OCI-LY7 (cell line): ENCODE results near the gene RAB40C. TPM values are rescaled to one million over a fixed set of nuclear protein-coding genes. Genes with fewer than 3 reads are reported as not detected.

Experiments
- BruUV-seq: library from RNA; stranded (reverse); fragments of 400-500 nt; replicated peaks from 2 replicates; lab custom pipeline; 2021; lab: Mats Ljungman, UMichigan
- CTCF ChIA-PET: fragments of 300-600 bp; sonication (Branson Sonifier 250); formaldehyde crosslinking; loops from one replicate; lab custom pipeline; 2022; ENCODE audit warnings: antibody characterized with exemption; ENCODE audit not compliant: unreplicated experiment; lab: Charles Lee
- POLR2A ChIA-PET: fragments of 300-600 bp; sonication (Branson Sonifier 250); formaldehyde crosslinking; loops from one replicate; lab custom pipeline; 2022; ENCODE audit warnings: antibody characterized with exemption; lab: Charles Lee
- DNase-seq: peaks from one replicate; pipeline ENCODE4 v3.0.0-alpha.2; 2015; ENCODE audit warnings: low spot score
- H2AFZ ChIP-seq: fragments of 200-600 bp; sonication (generic), shearing (Covaris generic); 2 replicates; pipeline ENCODE4 v1.6.1; 2014; ENCODE audit warnings: mild to moderate bottlenecking, antibody characterized with exemption, low read length, moderate library complexity
- H3K27ac ChIP-seq: fragments of 200-600 bp; sonication (generic); 2 replicates; pipeline ENCODE4 v1.5.1; 2014; ENCODE audit warnings: mixed run types, low read depth, mild to moderate bottlenecking, moderate library complexity, low read length, inconsistent platforms; ENCODE audit not compliant: poor library complexity, severe bottlenecking
- H3K36me3 ChIP-seq: fragments of 200-600 bp; sonication (generic); 2 replicates; pipeline ENCODE4 v1.6.1; 2014; ENCODE audit warnings: mild to moderate bottlenecking, antibody characterized with exemption, low read length, moderate library complexity, mixed read lengths; ENCODE audit not compliant: insufficient read depth
- H3K4me1 ChIP-seq: fragments of 200-600 bp; sonication (generic); 2 replicates; pipeline ENCODE4 v1.5.1; 2014; ENCODE audit warnings: mild to moderate bottlenecking, low read length; ENCODE audit not compliant: insufficient read depth, poor library complexity, severe bottlenecking
- H3K4me2 ChIP-seq: fragments of 200-600 bp; sonication (generic); 2 replicates; pipeline ENCODE4 v1.6.1; 2014; ENCODE audit warnings: mild to moderate bottlenecking, low read length
- H3K4me3 ChIP-seq: fragments of 200-600 bp; sonication (generic); 2 replicates; pipeline ENCODE4 v1.5.1; 2014; ENCODE audit warnings: mild to moderate bottlenecking, low read depth, low read length; ENCODE audit not compliant: poor library complexity, severe bottlenecking
- H3K79me2 ChIP-seq: fragments of 200-600 bp; sonication (generic); 2 replicates; pipeline ENCODE4 v1.6.1; 2016; ENCODE audit warnings: low read depth, mild to moderate bottlenecking, low read length, moderate library complexity, mixed read lengths; ENCODE audit not compliant: insufficient read depth
- H3K9me2 ChIP-seq: fragments of 200-600 bp; sonication (generic); 2 replicates; pipeline ENCODE4 v1.6.1; 2016; ENCODE audit warnings: mild to moderate bottlenecking, low read length, mixed read lengths; ENCODE audit not compliant: insufficient read depth
- H3K9me3 ChIP-seq: fragments of 200-600 bp; sonication (generic); 2 replicates; pipeline ENCODE4 v1.6.1; 2014; ENCODE audit warnings: mild to moderate bottlenecking, mixed run types, low read length, mixed read lengths
- H4K20me1 ChIP-seq: fragments of 200-600 bp; sonication (generic); 2 replicates; pipeline ENCODE4 v1.6.1; 2014; ENCODE audit warnings: mild to moderate bottlenecking, antibody characterized with exemption, low read length, moderate library complexity, mixed read lengths; ENCODE audit not compliant: insufficient read depth
- EZH2phosphoT487 ChIP-seq: fragments of 200-600 bp; sonication (generic); IDR thresholded peaks from 2 replicates; pipeline ENCODE4 v1.6.1; 2018; ENCODE audit warnings: low read depth, borderline replicate concordance, mild to moderate bottlenecking, mixed run types, antibody characterized with exemption, low read length, moderate library complexity, mixed read lengths
- intact Hi-C: fragments of 100-400 bp; cut with micrococcal nuclease; formaldehyde crosslinking; loops from one replicate; pipeline ENCODE4 v1.10.0; 2022; ENCODE audit not compliant: unreplicated experiment
- total RNA-seq, 2 experiments: library from RNA; depleted of rRNA in 1 of 2; stranded (reverse); fragments of >200 nt in 1 of 2; shearing (Covaris generic) in 1 of 2; gene quantifications; 2 replicates each; pipeline ENCODE4 v1.2.3, GENCODE V29; 2014 to 2022
- TF ChIP-seq, protein P1 (sequence below): fragments of 200-600 bp; sonication (generic); conservative IDR thresholded peaks from 2 replicates; pipeline ENCODE4 v1.5.1; 2014; ENCODE audit warnings: mild to moderate bottlenecking, antibody characterized with exemption, low read length, moderate library complexity, mixed read lengths

Gene RAB40C
- total RNA-seq, 2 experiments from 2014 or later, result 19.3 to 20.9 TPM

DNA sequence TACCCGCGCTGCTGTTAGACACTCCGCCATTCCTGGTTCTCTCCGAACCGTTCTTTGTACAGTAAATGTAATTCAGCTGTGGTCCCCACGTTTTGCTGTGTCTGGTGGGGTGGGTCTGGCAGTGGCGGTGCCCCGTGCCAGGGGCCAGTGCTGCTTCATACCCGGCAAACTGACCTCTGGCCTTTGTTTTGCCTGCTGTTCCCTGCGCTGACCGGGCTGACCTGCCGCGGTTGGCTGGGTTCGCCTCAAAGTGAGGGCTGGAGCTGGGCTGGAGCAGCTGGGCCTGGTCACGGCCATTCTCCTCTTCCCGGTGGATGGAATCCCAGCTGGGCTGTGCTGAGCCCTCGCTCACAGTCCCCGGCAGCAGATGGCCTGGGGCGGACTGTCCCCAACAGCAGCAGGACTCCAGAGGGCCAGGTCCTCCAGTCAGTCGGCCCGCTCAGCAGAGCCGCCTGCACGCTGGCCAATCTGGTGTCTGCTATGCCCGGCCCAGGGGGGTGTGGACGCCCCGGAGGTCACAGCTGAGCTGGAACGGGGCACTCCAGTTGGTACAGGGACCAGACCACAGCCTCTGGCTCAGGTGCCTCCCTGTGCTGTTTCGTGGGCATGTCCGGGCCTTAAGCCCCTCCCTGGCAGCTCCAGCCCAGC lies 39.4 kb downstream of the RAB40C start:
- intact Hi-C loops, result no loop called here
- Histone ChIP-seq H4K20me1 (no peaks in the 10 kb centered on the region), H3K27ac (no peak overlapping the region), H3K79me2 (no peaks in the 10 kb centered on the region), H3K4me1 (no peaks in the 10 kb centered on the region), H3K4me3 (no peak overlapping the region), H3K36me3 (0 out of 2 replicates have a peak, but pooled peaks cover 5% of the 10 kb centered on the region), H2AFZ (no peak overlapping the region), H3K9me3 (no peaks in the 10 kb centered on the region), H3K9me2 (no peaks in the 10 kb centered on the region), H3K4me2 (no peak overlapping the region)
- TF ChIP-seq EZH2phosphoT487, result no peak
- TF ChIP-seq, protein P1, sequence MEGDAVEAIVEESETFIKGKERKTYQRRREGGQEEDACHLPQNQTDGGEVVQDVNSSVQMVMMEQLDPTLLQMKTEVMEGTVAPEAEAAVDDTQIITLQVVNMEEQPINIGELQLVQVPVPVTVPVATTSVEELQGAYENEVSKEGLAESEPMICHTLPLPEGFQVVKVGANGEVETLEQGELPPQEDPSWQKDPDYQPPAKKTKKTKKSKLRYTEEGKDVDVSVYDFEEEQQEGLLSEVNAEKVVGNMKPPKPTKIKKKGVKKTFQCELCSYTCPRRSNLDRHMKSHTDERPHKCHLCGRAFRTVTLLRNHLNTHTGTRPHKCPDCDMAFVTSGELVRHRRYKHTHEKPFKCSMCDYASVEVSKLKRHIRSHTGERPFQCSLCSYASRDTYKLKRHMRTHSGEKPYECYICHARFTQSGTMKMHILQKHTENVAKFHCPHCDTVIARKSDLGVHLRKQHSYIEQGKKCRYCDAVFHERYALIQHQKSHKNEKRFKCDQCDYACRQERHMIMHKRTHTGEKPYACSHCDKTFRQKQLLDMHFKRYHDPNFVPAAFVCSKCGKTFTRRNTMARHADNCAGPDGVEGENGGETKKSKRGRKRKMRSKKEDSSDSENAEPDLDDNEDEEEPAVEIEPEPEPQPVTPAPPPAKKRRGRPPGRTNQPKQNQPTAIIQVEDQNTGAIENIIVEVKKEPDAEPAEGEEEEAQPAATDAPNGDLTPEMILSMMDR, result no peak
- BruUV-seq, result no TSS peak
- DNase-seq, result no peak
- POLR2A ChIA-PET, result no interaction called here
- CTCF ChIA-PET, result no interaction called here

DNA sequence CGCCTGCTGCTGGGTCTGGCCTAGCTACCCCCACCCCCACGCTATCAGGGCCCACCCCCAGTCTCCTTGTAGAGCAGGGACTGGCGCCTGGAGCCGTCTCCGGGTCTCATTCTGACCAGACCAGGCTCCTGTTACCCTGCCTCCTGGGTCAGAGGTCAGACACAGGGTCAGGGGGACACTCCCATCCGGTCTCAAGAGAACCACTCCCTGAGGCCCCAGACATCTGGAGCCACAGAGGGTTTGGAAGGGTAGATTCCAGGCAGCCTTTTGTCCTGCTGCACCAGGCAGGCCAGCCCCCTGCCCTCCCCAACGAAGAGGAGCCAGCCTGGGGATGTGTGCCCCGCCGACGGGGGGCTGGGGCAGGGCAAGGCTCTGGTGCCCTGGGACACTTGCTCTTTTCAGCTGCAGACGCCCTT lies 40.0 kb downstream of the RAB40C start:
- no peak overlapping the region for H3K4me3 ChIP-seq
- no peaks in the 10 kb centered on the region for H3K9me2 ChIP-seq
- DNase-seq, result no peak
- no TSS peak for BruUV-seq
- peaks cover 8% of the 10 kb centered on the region; the same call in 1 of the 2 replicates for H3K36me3 ChIP-seq
- intact Hi-C loops, result no loop called here
- H3K4me2 ChIP-seq, result no peak overlapping the region
- H3K9me3 ChIP-seq, result no peaks in the 10 kb centered on the region
- H4K20me1 ChIP-seq, result no peaks in the 10 kb centered on the region
- no peak overlapping the region for H3K27ac ChIP-seq
- POLR2A ChIA-PET, result no interaction called here
- no peak overlapping the region for H2AFZ ChIP-seq
- TF ChIP-seq, protein P1, result no peak
- no peak for TF ChIP-seq EZH2phosphoT487
- H3K79me2 ChIP-seq, result no peaks in the 10 kb centered on the region; the same call in 1 of the 2 replicates
- CTCF ChIA-PET, result no interaction called here
- peaks cover 1% of the 10 kb centered on the region for H3K4me1 ChIP-seq

DNA sequence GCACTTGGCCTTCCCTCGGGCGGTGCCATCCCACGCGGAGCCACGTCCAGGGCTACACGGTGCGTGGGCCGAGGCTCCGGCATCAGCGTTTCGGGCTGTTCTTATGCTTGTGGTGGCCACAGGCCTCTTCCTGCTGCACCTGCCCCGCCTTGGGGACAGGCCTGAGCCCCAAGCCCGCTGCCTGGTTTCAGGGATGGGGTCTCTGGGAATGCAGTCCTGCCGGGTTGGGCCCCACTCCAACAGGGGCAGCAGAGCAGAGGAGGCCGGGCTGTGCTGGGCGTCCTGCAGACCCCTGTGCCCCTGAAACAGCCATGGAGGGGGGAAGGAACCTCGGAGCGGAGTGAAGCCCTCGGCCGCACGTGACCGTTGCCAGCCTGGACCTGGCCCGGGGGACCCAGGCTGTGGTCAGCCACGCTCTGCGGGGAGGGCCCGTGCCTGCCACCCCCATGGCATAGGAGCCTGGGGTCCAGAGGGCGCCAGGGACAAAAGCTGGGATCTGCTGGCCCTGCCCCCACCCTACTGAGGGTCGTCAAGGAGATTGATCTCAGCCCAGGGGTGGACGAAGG lies 40.5 kb downstream of the RAB40C start:
- no peaks in the 10 kb centered on the region for H4K20me1 ChIP-seq
- H3K4me3 ChIP-seq, result no peak overlapping the region
- BruUV-seq, result no TSS peak

More for the DNA sequence above, 40.5 kb downstream of the RAB40C start:
- Histone ChIP-seq H3K79me2 (peaks cover 2% of the 10 kb centered on the region; the same call in 1 of the 2 replicates), H3K9me3 (no peaks in the 10 kb centered on the region), H3K27ac (no peak overlapping the region), H3K9me2 (no peaks in the 10 kb centered on the region), H2AFZ (no peak overlapping the region), H3K4me2 (no peak overlapping the region), H3K36me3 (peaks cover 8% of the 10 kb centered on the region; the same call in 1 of the 2 replicates), H3K4me1 (peaks cover 6% of the 10 kb centered on the region)
- intact Hi-C loops, result no loop called here
- no peak for DNase-seq
- ChIA-PET CTCF (no interaction called here), POLR2A (no interaction called here)
- TF ChIP-seq, protein P1, result no peak
- no peak for TF ChIP-seq EZH2phosphoT487
